H1 (cell line): Measurements from ENCODE around the gene FCHO1. TPM values are rescaled to one million over a fixed set of nuclear protein-coding genes. Genes with fewer than 3 reads are reported as not detected.

ENCODE experiments used
- ATF3 ChIP-seq: IDR thresholded peaks from 2 replicates; pipeline ENCODE4 v1.6.1; 2011; ENCODE audit warnings: low read depth, mild to moderate bottlenecking, low read length; ENCODE audit not compliant: insufficient read depth
- CTBP2 ChIP-seq: IDR thresholded peaks from 2 replicates; pipeline ENCODE4 v1.7.0; 2011; ENCODE audit warnings: borderline replicate concordance, mild to moderate bottlenecking, moderate library complexity, mixed read lengths, low read length; ENCODE audit not compliant: insufficient read depth, insufficient read length
- SUZ12 ChIP-seq: fragments of 200-600 bp; sonication (generic); IDR thresholded peaks from 2 replicates; pipeline ENCODE4 v1.6.1; 2012; ENCODE audit warnings: mild to moderate bottlenecking, inconsistent platforms, low read length, moderate library complexity, mixed read lengths
- YY1 ChIP-seq: IDR thresholded peaks from 2 replicates; pipeline ENCODE4 v1.6.1; 2011; ENCODE audit warnings: low read depth, mild to moderate bottlenecking, low read length
- polyA plus RNA-seq, 7 experiments: library from polyadenylated mRNA; depleted of rRNA in 3 of 7; stranded (reverse) in 5 of 7; unstranded in 2 of 7; fragments of >200 nt in 5 of 7; fragments of 200-250 nt in 2 of 7; gene quantifications; 1 replicate in 5 of 7; 2 replicates in 1 of 7; 4 replicates in 1 of 7; pipeline versions ENCODE4 v1.2.1 to v1.2.3, GENCODE V29; 2011 to 2013; ENCODE audit warnings: missing spikeins in 2 of 7, mixed read lengths in 2 of 7
- total RNA-seq: library from RNA; stranded (reverse); fragmentation: NEBNext Ultra II Directional; extraction: Animal tissue kit (Norgen Biotek cat#: 25700); gene quantifications from 2 replicates; pipeline ENCODE4 v1.2.1, GENCODE V29; 2021

Gene FCHO1
- total and polyA plus RNA-seq, 2 of the 8 experiments (the other 6 are each of a cell fraction or from before 2014, with no cell fraction given): 13.0 to 25.9 TPM

DNA sequence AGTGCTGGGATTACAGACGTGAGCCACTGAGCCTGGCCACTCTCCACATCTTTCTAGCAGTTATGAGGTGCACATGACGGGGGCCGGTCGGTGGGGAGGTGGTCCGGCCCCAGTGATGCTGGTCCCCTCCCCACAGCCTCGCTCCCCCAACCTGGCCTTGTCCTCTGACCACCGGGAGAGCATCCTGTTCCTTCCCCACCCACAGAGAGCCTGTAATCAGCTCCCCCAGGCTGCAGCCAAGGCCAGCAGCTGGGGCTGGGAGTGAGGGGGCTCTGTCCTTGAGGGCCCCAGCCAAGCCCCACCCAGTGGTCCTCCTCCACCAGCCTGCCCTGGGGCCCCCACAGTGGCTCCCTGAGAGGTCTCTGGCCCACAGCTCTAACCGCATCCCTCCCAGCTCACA lies 73.1 kb downstream of the FCHO1 start (continued):
- TF ChIP-seq SUZ12 (no peak), ATF3 (no peak), YY1 (no peak), CTBP2 (no peak)
